GM21619 (cell line): ENCODE results near the gene RHBDL3.

Experiments
- ATAC-seq: cut with Tn5 transposase; IDR thresholded peaks from one replicate; pipeline ENCODE4 v1.9.1; 2021; ENCODE audit not compliant: unreplicated experiment

RHBDL3 gene

GRCh38 chr17:32266389-32267301 lies 1.0 kb downstream of the RHBDL3 start:
- no peak for ATAC-seq

GRCh38 chr17:32267690-32268205 lies 2.1 kb downstream of the RHBDL3 start:
- no peak for ATAC-seq

GRCh38 chr17:32268734-32269288 lies 3.2 kb downstream of the RHBDL3 start:
- ATAC-seq, result no peak

GRCh38 chr17:32269377-32269776 lies 3.7 kb downstream of the RHBDL3 start:
- no peak for ATAC-seq

GRCh38 chr17:32271844-32272243 lies 6.2 kb downstream of the RHBDL3 start:
- no peak for ATAC-seq

- ATAC-seq, result no peak
Measured at GRCh38 chr17:32274101-32274500, 8.5 kb downstream of the RHBDL3 start.

- no peak for ATAC-seq
Measured at GRCh38 chr17:32274643-32275042, 9.0 kb downstream of the RHBDL3 start.

- ATAC-seq, result no peak
Measured at GRCh38 chr17:32275060-32276042, 9.7 kb downstream of the RHBDL3 start.

- no peak for ATAC-seq
Measured at GRCh38 chr17:32276171-32276601, 10.6 kb downstream of the RHBDL3 start.

GRCh38 chr17:32277284-32277683 lies 11.7 kb downstream of the RHBDL3 start:
- no peak for ATAC-seq

- no peak for ATAC-seq
Measured at GRCh38 chr17:32278815-32279214, 13.2 kb downstream of the RHBDL3 start.

- no peak for ATAC-seq
Measured at GRCh38 chr17:32279891-32280716, 14.5 kb downstream of the RHBDL3 start.

GRCh38 chr17:32281011-32281451 lies 15.4 kb downstream of the RHBDL3 start:
- ATAC-seq, result no peak

- no peak for ATAC-seq
Measured at GRCh38 chr17:32283745-32284201, 18.1 kb downstream of the RHBDL3 start.

GRCh38 chr17:32285306-32285705 lies 19.7 kb downstream of the RHBDL3 start:
- ATAC-seq, result no peak

- ATAC-seq, result no peak
Measured at GRCh38 chr17:32285746-32286517, 20.3 kb downstream of the RHBDL3 start.

GRCh38 chr17:32286518-32286900 lies 20.9 kb downstream of the RHBDL3 start:
- ATAC-seq, result no peak

GRCh38 chr17:32287804-32288511 lies 22.3 kb downstream of the RHBDL3 start:
- no peak for ATAC-seq

GRCh38 chr17:32288615-32289014 lies 23.0 kb downstream of the RHBDL3 start:
- ATAC-seq, result no peak
